GM18517 (cell line): ENCODE data around the gene SCAP.

Source experiments
- ATAC-seq: cut with Tn5 transposase; IDR thresholded peaks from one replicate; pipeline ENCODE4 v1.9.1; 2021; ENCODE audit warnings: mild to moderate bottlenecking, moderate library complexity; ENCODE audit not compliant: unreplicated experiment

SCAP gene

GRCh38 chr3:47432673-47433072, 43.1 kb downstream of the SCAP start:
- ATAC-seq = no peak

GRCh38 chr3:47431225-47431624, 44.5 kb downstream of the SCAP start:
- no peak for ATAC-seq

GRCh38 chr3:47430606-47431005, 45.1 kb downstream of the SCAP start:
- no peak for ATAC-seq

- ATAC-seq = no peak
These were observed 46.1 kb downstream of the SCAP start for GRCh38 chr3:47429476-47430270.

- ATAC-seq = no peak
These were observed 47.1 kb downstream of the SCAP start for GRCh38 chr3:47428662-47429061.

- ATAC-seq = no peak
These were observed 47.9 kb downstream of the SCAP start for GRCh38 chr3:47427866-47428265.

GRCh38 chr3:47425959-47426358, 49.8 kb downstream of the SCAP start:
- no peak for ATAC-seq

- no peak for ATAC-seq
These were observed 50.4 kb downstream of the SCAP start for GRCh38 chr3:47425383-47425778.

GRCh38 chr3:47424434-47425382, 51.0 kb downstream of the SCAP start:
- ATAC-seq = no peak

- no peak for ATAC-seq
These were observed 52.1 kb downstream of the SCAP start for GRCh38 chr3:47423548-47424145.

- ATAC-seq = no peak
These were observed 53.0 kb downstream of the SCAP start for GRCh38 chr3:47422743-47423142.

GRCh38 chr3:47421741-47422649, 53.7 kb downstream of the SCAP start:
- no peak for ATAC-seq

- peak; percentile 77 for ATAC-seq
These were observed 54.9 kb downstream of the SCAP start for GRCh38 chr3:47420511-47421484.

- ATAC-seq = no peak
These were observed 55.7 kb downstream of the SCAP start for GRCh38 chr3:47420044-47420430.

GRCh38 chr3:47419083-47420043, 56.4 kb downstream of the SCAP start:
- no peak for ATAC-seq

GRCh38 chr3:47418167-47419082, 57.3 kb downstream of the SCAP start:
- ATAC-seq = no peak

- ATAC-seq = no peak
These were observed 59.7 kb downstream of the SCAP start for GRCh38 chr3:47416041-47416440.
